ENCODE data around the gene PTGFRN. TPM values are rescaled to one million over a fixed set of nuclear protein-coding genes. Genes with fewer than 3 reads are reported as not detected.
"Not testable (repeated sequence)": the region's sequence is repeated elsewhere in the genome, so short reads cannot be mapped to it uniquely, and the experiment has no call there.

The PTGFRN gene
- total RNA-seq, 1 donor from 2014 or later = 111 TPM

DNA sequence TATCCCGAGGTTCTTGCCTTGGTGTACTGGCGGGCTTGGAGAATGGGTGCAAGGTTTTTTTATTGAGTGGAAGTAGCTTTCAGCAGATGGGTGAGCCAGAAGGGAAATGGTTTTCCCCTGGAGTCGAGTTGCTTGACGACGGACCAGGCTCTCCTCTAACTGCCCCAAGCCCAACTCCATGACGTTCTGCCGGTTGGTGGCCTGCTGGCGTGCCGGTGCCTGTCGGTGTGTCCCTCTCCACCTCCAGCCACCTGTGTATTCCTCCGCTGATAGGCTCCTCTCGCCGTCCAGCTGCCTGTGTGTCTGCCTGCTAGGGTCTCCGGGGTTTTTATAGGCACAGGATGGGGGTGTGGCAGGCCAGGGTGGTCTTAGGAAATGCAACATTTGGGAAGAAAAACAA is 34.3 kb upstream of the PTGFRN start:
- Histone ChIP-seq H3K4me3 (no peak overlapping the region), H3K27me3 (ENCODE audit: low read depth) (no peaks in the 10 kb centered on the region), H3K9me3 (replicated peaks) (no peaks in the 10 kb centered on the region), H3K27ac (replicated peaks) (no peak overlapping the region), H3K4me1 (peaks cover 35% of the 10 kb centered on the region), H3K36me3 (no peaks in the 10 kb centered on the region)
- intact Hi-C loops (cut with micrococcal nuclease) = no loop called here
- DNase-seq = no peak
- TF ChIP-seq, protein P1, sequence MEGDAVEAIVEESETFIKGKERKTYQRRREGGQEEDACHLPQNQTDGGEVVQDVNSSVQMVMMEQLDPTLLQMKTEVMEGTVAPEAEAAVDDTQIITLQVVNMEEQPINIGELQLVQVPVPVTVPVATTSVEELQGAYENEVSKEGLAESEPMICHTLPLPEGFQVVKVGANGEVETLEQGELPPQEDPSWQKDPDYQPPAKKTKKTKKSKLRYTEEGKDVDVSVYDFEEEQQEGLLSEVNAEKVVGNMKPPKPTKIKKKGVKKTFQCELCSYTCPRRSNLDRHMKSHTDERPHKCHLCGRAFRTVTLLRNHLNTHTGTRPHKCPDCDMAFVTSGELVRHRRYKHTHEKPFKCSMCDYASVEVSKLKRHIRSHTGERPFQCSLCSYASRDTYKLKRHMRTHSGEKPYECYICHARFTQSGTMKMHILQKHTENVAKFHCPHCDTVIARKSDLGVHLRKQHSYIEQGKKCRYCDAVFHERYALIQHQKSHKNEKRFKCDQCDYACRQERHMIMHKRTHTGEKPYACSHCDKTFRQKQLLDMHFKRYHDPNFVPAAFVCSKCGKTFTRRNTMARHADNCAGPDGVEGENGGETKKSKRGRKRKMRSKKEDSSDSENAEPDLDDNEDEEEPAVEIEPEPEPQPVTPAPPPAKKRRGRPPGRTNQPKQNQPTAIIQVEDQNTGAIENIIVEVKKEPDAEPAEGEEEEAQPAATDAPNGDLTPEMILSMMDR (IDR thresholded peaks at IDR 0.05; ENCODE audit: borderline replicate concordance) = no peak

DNA sequence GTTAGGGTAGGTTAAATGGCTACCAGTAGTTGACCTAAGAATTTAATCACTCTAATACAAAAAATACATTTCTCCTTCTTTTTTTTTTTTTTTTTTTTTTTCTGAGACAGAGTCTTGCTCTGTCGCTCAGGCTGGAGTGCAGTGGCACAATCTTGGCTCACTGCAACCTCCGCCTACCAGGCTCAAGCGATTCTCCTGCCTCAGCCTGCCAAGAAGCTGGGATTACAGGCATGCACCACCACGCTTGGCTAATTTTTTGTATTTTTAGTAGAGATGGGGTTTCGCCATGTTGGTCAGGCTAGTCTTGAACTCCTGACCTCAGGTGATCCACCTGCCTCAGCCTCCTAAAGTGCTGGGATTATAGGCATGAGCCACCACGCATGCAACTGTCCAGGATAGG is 33.8 kb upstream of the PTGFRN start:
- H3K9me3 ChIP-seq (replicated peaks); DNase-seq; H3K27ac ChIP-seq (replicated peaks); intact Hi-C loops (cut with micrococcal nuclease); H3K36me3 ChIP-seq; H3K4me3 ChIP-seq; H3K27me3 ChIP-seq (ENCODE audit: low read depth): not testable (repeated sequence)
- H3K4me1 ChIP-seq = peaks cover 35% of the 10 kb centered on the region

DNA sequence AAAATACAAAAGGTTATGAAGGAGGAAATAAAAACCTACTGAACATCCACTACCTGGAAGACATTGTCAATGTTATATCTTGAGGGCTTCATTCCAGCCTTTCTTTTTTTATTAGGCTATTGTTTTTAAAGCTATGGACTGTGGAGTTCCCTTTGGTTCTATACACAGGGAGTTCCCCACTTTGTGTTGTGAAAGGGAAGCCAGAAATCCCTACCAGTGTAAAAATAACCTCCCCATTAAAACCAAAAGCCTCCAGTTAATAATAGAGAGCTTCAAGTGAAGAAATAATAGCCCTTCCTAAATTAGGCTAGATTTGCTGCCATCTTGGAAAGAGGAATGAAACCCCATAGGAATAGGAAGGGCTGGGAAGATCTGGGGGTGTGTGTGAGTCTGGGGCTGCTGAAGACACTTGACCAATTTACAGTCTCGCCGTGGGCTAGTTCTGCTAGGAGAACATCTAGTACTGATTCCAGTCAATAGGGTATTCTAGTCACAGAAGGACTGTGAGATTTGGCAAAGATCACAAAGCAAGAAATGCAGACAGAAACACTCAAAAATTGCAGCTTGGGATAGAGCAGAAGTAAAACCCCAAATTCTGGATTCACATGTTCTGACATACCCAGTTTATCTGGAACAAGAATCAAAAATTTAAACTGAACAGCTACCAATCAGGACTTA is 32.4 kb upstream of the PTGFRN start:
- Histone ChIP-seq H3K9me3 (replicated peaks) (no peaks in the 10 kb centered on the region), H3K27ac (replicated peaks) (peak overlapping the region; percentile 83), H3K27me3 (ENCODE audit: low read depth) (no peaks in the 10 kb centered on the region), H3K36me3 (no peaks in the 10 kb centered on the region), H3K4me3 (peak overlapping the region; percentile 62), H3K4me1 (peaks cover 31% of the 10 kb centered on the region)
- DNase-seq = no peak
- intact Hi-C loops (cut with micrococcal nuclease) = no loop called here
- TF ChIP-seq, protein P1 (IDR thresholded peaks at IDR 0.05; ENCODE audit: borderline replicate concordance) = no peak

- H3K9me3 ChIP-seq (replicated peaks) = no peaks in the 10 kb centered on the region
- peaks cover 31% of the 10 kb centered on the region for H3K4me1 ChIP-seq
- TF ChIP-seq, protein P1 (IDR thresholded peaks at IDR 0.05; ENCODE audit: borderline replicate concordance) = no peak
- H3K27me3 ChIP-seq (ENCODE audit: low read depth) = no peaks in the 10 kb centered on the region
- intact Hi-C loops (cut with micrococcal nuclease) = no loop called here
- DNase-seq = peak; percentile 52
- H3K4me3 ChIP-seq = peak overlapping the region; percentile 62
- H3K36me3 ChIP-seq = no peaks in the 10 kb centered on the region
- peak overlapping the region; percentile 83 for H3K27ac ChIP-seq (replicated peaks)
Measured at GRCh38 chr1:116878804-116879477, 30.8 kb upstream of the PTGFRN start.

- intact Hi-C loops (cut with micrococcal nuclease) = no loop called here
Measured at GRCh38 chr1:116879478-116880133, 30.1 kb upstream of the PTGFRN start.

More at GRCh38 chr1:116879478-116880133, 30.1 kb upstream of the PTGFRN start:
- peak overlapping the region; percentile 83 for H3K27ac ChIP-seq (replicated peaks)
- peaks cover 31% of the 10 kb centered on the region for H3K4me1 ChIP-seq
- H3K4me3 ChIP-seq = peak overlapping the region; percentile 62
- TF ChIP-seq, protein P1 (IDR thresholded peaks at IDR 0.05; ENCODE audit: borderline replicate concordance) = no peak
- no peaks in the 10 kb centered on the region for H3K9me3 ChIP-seq (replicated peaks)
- DNase-seq = no peak
- no peaks in the 10 kb centered on the region for H3K36me3 ChIP-seq
- no peaks in the 10 kb centered on the region for H3K27me3 ChIP-seq (ENCODE audit: low read depth)
